Measurements from ENCODE around the gene TEC. TPM values are rescaled to one million over a fixed set of nuclear protein-coding genes. Genes with fewer than 3 reads are reported as not detected.

Gene TEC
- total and polyA plus RNA-seq, 7 donors, result 0.80 to 2.0 (median 0.92) TPM

- ATAC-seq, result no peak
- WGBS, 3 donors, result 78 to 81% (median 79%) methylated on average over 7 of the region's 7 CpGs
These were observed 22.3 kb downstream of the TEC start for GRCh38 chr4:48247142-48247877.

DNA sequence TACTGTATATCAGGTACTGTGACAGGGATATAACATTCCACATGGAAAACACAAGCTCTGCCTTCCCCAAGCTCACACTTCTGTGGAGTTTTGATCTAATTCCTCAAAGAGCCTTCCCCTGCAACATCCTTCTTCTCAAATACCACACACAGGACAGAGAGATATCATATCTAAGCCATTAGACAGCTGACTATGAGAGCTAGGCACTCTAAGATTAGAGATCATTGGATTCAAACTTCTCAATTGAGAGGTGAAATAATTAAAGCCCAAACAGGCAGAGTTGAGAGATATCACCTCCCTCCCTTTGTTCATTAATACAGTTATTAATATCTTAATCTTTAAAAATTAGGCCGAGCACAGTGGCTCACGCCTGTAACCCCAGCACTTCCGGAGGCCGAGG is 25.0 kb downstream of the TEC start:
- DNase-seq, result no peak
- H3K36me3 ChIP-seq (ENCODE audit: insufficient read depth in 1 of 2, low read depth in 1 of 2), result no peaks in the 10 kb centered on the region
- WGBS, 3 donors, result 95 to 99% (median 97%) methylated on average over 4 of the region's 4 CpGs
- peaks cover 7% of the 10 kb centered on the region for H3K9me3 ChIP-seq
- H3K4me1 ChIP-seq, result peaks cover 11% of the 10 kb centered on the region
- intact Hi-C loops (cut with DNase I), result no loop called here
- no peak for ATAC-seq
- no peak for TF ChIP-seq CTCF (IDR thresholded peaks at IDR 0.05)
- H3K4me3 ChIP-seq, result no peak overlapping the region
- H3K27me3 ChIP-seq (ENCODE audit: insufficient read depth in 3 of 3, low read length in 2 of 3), result no peaks in the 10 kb centered on the region
- H3K27ac ChIP-seq, result no peak overlapping the region

More at GRCh38 chr4:48247142-48247877, 22.3 kb downstream of the TEC start:
- intact Hi-C loops (cut with DNase I), result no loop called here
- Histone ChIP-seq H3K36me3 (ENCODE audit: insufficient read depth in 1 of 2, low read depth in 1 of 2) (no peaks in the 10 kb centered on the region), H3K9me3 (peaks cover 7% of the 10 kb centered on the region), H3K27me3 (ENCODE audit: insufficient read depth in 3 of 3, low read length in 2 of 3) (no peaks in the 10 kb centered on the region), H3K4me1 (peaks cover 11% of the 10 kb centered on the region), H3K4me3 (no peak overlapping the region), H3K27ac (no peak overlapping the region)
- DNase-seq, result no peak
- TF ChIP-seq CTCF (IDR thresholded peaks at IDR 0.05), result no peak

DNA sequence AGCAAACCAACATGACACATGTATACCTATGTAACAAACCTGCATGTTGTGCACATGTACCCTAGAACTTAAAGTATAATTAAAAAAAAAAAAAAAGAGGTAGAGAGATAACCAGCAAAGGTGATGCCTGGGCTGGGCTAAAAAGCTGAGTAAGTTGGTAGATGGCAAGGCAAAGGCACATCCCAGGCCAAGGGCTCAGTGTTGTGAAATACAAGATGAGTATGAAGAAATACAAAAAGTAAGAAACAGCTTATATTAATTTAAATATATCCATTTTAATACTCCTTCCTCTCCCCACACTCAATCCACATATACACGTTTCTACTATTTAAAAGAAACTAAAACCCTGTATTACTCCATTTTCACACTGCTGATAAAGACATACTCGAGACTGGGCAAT is 25.8 kb downstream of the TEC start:
- 72 to 88% (median 84%) methylated on average over 2 of the region's 2 CpGs for WGBS, 3 donors
- no peak for ATAC-seq

GRCh38 chr4:48243429-48243828 is 26.2 kb downstream of the TEC start:
- Histone ChIP-seq H3K4me1 (peaks cover 5% of the 10 kb centered on the region), H3K9me3 (peaks cover 7% of the 10 kb centered on the region), H3K4me3 (no peak overlapping the region), H3K36me3 (ENCODE audit: insufficient read depth in 1 of 2, low read depth in 1 of 2) (no peaks in the 10 kb centered on the region), H3K27me3 (ENCODE audit: insufficient read depth in 3 of 3, low read length in 2 of 3) (no peaks in the 10 kb centered on the region), H3K27ac (no peak overlapping the region)
- DNase-seq (no peak), ATAC-seq (no peak)
- intact Hi-C loops (cut with DNase I), result no loop called here
- WGBS, 3 donors, result 89 to 93% (median 92%) methylated on average over 3 of the region's 3 CpGs
- TF ChIP-seq CTCF (IDR thresholded peaks at IDR 0.05), result no peak

More for the DNA sequence above, 25.8 kb downstream of the TEC start:
- H3K27ac ChIP-seq, result no peak overlapping the region
- H3K4me3 ChIP-seq, result no peak overlapping the region
- H3K9me3 ChIP-seq, result peaks cover 7% of the 10 kb centered on the region
- no peaks in the 10 kb centered on the region for H3K27me3 ChIP-seq (ENCODE audit: insufficient read depth in 3 of 3, low read length in 2 of 3)
- no peak for DNase-seq
- peaks cover 5% of the 10 kb centered on the region for H3K4me1 ChIP-seq
- no peaks in the 10 kb centered on the region for H3K36me3 ChIP-seq (ENCODE audit: insufficient read depth in 1 of 2, low read depth in 1 of 2)
- intact Hi-C loops (cut with DNase I), result no loop called here
- no peak for TF ChIP-seq CTCF (IDR thresholded peaks at IDR 0.05)

Measured in psoas muscle (tissue), 8 donors.